Kidney tubule cell (primary cell): Measurements from ENCODE around the gene ZNF491.
"Not testable (repeated sequence)": the region's sequence is repeated elsewhere in the genome, so short reads cannot be mapped to it uniquely, and the experiment has no call there.

Source experiments
- DNase-seq: peaks from one replicate; pipeline ENCODE4 v3.0.0-alpha.2; 2018; ENCODE audit warnings: low spot score

The ZNF491 gene

DNA sequence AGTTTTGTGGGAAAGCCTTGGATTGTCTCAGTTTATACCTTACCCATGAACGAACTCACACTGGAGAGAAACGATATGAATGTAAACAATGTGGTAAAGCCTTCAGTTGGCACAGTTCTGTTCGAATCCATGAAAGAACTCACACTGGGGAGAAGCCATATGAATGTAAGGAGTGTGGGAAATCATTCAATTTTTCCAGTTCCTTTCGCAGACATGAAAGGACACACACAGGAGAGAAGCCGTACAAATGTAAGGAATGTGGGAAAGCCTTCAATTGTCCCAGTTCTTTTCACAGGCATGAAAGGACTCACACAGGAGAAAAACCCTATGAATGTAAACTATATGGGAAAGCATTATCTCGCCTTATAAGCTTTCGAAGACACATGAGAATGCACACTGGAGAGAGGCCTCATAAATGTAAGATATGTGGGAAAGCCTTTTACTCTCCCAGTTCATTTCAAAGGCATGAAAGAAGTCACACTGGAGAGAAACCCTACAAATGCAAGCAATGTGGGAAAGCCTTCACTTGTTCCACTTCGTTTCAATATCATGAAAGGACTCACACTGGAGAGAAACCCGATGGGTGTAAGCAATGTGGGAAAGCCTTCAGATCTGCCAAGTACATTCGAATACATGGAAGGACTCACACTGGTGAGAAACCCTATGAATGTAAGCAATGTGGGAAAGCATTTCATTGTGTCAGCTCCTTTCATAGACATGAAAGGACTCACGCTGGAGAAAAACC, 8.2 kb downstream of the ZNF491 start:
- no peak for DNase-seq

DNA sequence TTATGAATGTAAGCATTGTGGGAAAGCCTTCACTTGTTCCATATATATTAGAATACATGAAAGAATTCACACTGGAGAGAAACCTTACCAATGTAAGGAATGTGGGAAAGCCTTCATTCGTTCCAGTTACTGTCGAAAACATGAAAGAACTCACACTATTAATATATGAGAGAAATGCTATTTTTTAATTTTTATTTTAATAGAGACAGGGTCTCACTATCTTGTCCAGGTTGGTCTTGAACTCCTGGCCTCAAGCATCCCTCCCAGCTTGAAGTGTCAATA, 8.7 kb downstream of the ZNF491 start:
- no peak for DNase-seq

DNA sequence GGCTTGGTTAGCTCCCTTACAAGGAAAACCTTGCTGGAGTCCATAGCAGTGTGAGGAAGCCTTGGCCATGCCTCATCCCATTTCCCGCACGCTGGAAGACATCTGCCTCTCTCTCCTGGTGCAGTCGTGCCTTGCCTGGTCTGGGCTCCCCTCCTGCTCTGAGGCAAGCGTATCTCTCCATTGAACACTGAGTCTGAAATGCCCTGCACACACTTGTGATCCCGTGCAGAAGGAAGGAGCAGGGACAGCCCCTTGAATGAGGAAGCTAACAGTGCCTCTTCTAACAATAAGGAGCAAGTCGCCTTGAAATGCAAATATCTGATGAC, 15.3 kb downstream of the ZNF491 start:
- no peak for DNase-seq

DNA sequence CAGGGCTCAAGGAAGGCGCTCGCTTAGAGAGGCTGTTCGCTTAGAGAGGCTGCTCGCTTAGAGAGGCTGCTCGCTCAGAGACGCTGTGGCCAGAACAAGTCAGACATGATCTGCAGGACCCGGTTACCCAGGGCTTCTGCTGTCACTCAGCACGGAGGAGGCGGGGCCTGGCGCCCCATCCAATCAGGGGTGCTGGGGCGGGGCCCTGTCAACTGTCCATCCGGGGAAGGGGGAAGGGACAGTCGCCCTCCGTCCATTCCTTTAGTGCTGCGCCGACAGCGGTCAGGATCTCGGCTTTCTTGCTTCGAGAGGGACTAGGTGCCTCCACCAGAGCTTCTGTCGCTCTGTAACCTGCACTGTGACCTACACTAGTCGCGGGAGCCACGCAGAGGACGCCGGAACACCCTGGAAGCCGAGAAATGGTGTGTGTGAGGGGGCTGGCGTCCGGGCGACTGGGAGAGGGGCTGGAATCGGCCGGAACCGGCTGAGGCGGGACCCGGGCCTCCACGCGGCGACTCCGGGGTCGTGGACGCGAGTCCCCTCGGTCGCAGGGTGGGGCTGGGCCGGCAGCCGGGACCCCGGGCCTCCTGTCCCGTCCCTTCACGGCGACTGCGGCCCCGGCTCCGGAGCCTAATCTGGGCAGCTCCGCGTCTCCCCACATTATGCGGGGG, 15.8 kb downstream of the ZNF491 start, which contains the start of gene ZNF440:
Gene ZNF440 (plus strand): TSS at position 245 of the 671 bp plus-strand sequence. CDS start 175 bp downstream, at position 420.
- DNase-seq: peak; percentile 96

DNA sequence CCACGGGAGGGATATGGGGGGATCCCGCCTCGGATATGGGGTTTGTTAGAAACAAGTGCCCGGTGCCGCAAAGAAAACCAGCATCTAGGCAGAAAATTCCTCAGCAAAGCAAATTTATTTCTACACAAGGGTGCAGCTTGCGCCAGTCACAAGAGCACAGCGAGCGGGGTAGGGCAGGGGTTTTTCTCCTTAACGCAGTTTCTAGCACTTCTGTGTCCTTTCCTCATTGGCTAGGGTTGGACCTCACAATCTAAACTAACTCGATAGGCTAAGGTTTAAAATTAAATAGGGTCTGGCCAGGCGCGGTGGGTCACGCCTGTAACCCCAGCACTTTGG, 16.3 kb downstream of the ZNF491 start:
- peak; percentile 56 for DNase-seq

DNA sequence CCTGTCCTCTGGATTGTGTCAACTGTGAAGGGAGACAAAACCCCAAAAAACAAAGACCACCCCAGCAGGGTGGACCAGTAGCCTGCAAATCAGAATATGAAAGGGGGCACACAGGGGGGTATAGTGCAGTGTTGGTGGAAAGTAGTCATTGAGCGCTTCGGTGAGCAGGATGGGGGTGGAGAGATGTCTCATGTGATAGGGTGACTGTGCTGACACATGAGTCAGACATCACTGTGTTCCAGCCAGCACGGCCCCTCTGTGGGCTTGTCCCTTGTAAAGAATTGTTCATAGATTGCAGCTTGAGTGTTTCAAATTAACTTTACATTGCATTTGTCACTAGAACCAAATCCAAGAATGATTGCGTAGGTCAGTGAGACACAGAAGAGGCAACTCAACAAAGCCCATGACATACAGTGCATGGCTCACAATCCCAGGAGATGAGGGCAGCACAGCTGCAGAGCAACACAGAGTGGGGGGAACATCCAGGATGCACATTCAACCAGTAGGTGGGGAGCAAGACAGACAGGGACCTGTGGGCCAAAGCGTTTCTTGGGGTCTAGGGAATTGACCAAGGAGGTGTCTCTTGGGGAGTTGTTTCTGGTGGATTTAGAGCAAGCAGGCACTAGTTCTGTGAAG, 23.3 kb downstream of the ZNF491 start:
- peak; percentile 78 for DNase-seq

DNA sequence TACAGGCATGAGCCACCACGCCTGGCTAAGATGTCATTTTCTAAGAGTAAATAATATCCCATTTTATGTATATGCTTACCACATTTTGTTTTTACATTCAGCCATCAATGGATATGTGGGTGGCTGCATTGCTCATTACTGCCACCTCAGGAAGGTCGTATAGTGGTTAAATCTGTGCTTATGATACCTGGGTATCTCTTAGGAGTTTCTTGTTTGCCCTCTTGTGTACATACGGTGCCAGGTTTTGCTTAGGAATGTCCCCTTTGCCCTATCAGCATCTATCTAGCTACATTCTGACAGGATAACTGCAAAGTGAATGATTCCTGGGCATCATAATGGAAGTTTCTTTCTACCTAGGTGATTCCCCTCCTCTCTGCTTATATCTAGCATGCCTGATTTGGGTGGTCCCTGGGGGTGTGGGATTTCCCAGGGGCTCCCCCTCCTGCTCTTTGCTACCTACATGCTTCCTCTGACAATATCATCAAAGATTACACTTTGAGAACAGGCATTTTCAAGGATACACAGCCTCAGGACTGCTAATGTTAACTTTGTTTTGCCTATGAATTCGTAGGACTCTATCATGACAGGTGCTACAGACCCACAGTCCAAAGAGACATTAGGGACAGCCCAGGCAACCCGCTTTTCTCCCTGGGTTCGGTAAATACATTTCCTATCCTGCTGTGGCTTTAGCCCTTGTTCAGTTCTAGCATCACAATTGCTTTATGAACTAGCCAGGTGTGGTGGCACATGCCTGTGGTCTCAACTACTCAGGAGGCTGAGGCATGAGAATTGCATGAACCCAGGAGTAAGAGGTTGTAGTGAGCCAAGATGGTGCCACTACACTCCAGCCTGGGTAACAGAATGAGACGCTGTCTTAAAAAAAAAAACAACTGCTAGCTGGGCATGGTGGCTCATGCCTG, 30.9 kb downstream of the ZNF491 start:
- DNase-seq: not testable (repeated sequence)

DNA sequence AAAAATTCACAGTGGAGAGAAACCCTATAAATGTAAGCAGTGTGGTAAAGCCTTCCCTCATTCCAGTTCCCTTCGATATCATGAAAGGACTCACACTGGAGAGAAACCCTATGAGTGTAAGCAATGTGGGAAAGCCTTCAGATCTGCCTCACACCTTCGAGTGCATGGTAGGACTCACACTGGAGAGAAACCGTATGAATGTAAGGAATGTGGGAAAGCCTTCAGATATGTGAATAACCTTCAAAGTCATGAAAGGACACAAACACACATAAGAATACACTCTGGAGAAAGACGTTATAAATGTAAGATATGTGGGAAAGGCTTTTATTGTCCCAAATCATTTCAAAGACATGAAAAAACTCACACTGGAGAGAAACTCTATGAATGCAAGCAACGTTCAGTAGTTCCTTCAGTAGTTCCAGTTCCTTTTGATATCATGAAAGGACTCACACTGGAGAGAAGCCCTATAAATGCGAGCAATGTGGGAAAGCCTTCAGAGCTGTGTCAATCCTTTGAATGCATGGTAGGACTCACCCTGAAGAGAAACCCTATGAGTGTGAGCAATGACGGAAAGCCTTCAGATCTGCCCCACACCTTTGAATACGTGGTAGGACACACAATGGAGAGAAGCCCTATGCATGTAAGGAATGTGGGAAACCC, 34.1 kb downstream of the ZNF491 start:
- DNase-seq: no peak

DNA sequence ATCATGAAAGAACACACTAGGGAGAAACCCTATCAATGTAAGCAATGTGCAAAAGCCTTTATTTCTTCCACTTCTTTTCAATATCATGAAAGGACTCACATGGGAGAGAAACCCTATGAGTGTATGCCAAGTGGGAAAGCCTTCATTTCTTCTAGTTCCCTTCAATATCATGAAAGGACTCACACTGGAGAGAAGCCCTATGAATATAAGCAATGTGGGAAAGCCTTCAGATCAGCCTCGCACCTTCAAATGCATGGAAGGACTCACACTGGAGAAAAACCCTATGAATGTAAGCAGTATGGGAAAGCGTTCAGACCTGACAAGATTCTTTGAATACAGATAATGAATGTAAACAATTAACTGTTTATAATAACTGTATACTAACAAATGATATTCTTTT, 35.2 kb downstream of the ZNF491 start:
- DNase-seq: no peak

DNA sequence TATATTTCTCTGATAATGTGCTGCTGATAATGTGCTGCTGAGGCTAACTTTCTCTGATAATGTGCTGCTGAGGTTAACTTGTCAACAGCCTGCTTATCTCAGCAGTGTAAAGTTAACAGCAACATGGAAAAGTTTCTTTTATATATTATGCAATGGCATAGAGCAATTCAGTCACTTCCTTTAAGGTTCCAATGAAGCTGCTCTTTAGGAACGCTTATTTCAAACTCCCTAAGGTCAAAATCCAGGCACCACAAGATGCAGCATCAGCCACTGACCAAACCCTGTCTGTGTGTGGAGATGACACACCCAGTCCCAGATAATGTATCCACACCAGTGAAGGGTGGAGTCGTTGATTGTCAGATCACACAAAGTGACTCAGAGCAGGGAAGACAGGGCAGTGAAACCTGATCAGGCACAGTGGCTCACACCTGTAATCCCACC, 37.3 kb downstream of the ZNF491 start:
- not testable (repeated sequence) for DNase-seq

DNA sequence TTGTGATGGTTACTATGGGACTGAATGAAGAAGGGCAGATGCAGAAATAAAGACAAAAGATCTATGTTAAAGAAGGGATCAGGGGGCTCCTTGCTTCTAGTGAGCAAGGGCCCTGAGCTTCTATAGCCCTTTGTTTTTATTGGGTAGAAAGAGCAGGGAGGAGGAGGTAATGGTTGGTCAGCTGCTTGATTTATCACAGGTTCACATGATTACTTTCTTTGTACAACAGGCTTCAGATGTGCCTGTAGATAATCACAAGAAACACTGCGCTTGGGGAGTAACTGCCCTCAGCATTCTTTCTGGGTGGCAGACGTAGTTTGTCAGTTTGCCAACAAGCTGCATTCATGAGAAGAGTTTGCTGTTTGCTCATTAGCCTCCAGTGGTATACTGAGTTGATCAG, 45.4 kb downstream of the ZNF491 start:
- no peak for DNase-seq

DNA sequence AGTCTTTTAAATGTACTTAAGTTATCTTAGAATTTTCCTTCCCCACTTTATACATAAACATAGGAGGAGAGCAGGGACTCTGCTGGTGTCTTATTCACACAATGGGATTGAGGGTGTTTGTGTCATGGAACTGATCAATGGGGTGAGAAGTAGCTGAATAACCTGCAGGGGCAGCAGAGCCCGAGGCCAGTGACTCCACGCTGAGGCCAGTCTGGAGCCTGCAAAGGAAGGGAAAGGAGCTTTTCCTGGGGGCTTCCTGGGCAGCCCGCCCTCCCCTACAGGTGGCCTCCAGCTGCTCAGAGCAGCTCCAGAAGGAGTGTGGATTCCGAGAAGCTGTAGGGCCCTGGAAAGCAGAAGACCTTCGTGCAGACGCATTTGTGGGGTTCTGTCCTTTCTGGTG, 49.3 kb downstream of the ZNF491 start:
- not testable (repeated sequence) for DNase-seq

DNA sequence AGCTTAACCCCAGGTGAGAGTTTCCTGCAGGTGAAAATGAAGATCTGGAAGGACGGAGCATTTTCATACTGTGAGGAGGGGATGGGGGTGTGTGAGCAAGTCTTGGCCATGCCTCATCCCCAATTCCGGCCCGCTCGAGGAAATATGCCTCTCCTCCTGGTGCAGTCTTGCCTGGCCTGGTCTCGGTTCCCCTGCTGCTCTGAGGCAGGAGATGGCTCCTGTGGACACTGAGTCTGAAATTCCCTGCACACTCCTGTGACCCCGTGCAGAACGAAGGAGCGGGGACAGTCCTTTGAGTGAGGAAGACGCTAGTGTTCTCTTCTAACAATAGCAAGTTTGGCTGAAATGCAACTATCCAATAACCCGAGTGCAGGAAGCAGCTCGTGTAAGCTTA, 49.9 kb downstream of the ZNF491 start:
- DNase-seq: no peak

DNA sequence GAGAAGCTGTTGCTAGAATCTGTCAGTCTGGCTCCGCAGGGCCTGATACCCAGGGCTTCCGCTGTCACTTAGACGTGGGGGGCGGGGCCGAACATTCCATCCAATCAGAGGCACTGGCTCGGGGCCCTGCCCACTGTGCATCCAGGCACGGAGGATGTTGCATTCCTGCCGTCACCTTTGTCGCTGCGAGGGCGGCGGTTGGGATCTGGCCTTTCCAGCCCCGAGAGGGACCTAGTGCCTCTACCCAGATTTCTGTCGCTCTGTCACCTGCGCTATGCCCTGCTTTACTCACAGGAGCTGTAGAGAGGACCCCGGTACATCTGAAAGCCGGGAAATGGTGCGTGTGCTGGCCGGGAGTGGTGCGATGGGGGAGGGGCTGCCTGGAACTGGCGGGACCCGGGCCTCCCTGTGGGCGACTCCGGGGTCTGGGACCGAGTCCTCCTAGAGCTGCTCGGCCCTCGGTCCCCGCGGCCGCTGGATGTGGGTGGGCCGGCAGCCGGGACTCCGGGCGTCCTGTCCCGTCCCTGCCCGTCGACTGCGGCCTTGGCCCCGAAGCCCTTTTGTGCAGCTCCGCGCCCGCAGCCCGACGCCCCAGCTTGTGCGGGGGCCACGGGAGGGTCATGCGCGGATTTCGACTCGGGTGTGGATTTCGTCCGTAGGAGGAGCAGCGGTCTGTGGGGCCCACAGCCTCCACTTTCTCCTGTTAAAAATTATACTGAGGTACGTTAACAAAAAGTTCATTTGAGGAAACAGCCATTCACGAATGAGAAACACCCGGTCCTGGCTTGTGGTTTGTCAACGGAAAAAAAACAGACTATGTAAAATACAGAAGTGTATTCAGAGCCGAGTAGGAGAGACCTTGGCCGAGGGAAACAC, 50.5 kb downstream of the ZNF491 start, which contains the start of gene ZNF439:
Gene ZNF439 (plus strand): TSS at position 133 of the 876 bp plus-strand sequence. CDS start 142 bp downstream, at position 275.
- peak; percentile 88 for DNase-seq

DNA sequence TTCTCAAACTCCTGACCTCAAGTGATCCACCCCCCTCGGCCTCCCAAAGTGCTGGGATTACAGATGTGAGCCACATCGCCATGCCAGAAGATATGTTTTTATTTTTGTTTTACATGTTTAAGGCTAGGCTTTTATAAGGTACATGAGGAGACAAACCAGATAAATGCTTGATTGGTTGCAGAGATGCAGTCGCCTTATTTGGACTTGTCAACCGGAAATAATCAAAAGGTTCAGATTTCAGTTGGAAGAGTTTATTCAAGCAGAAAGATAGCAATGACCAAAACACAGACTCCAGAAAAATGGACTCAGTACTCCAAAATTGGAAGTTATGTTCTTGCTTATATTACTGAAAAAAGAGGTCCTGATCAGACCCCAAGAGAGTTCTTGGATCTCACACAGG, 52.0 kb downstream of the ZNF491 start:
- DNase-seq: not testable (repeated sequence)

DNA sequence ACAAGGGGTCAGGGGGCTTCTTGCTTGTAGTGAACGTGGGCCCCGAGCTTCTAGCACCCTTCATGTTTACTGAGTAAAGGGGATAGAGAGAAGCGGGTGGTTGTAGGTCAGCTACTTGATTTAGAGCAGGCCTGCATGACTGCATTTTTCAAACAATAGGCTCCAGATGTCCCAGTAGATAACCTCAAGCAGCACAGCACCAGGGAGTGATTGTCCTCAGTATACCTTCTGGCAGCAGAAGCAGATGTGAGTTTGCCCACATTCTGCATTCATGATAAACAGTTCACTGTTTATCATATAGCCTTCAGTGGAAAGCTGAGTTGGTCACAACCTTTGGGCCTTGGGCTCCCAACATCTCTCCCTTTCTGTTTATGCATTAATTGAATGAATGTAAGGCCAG, 55.0 kb downstream of the ZNF491 start:
- DNase-seq: no peak

DNA sequence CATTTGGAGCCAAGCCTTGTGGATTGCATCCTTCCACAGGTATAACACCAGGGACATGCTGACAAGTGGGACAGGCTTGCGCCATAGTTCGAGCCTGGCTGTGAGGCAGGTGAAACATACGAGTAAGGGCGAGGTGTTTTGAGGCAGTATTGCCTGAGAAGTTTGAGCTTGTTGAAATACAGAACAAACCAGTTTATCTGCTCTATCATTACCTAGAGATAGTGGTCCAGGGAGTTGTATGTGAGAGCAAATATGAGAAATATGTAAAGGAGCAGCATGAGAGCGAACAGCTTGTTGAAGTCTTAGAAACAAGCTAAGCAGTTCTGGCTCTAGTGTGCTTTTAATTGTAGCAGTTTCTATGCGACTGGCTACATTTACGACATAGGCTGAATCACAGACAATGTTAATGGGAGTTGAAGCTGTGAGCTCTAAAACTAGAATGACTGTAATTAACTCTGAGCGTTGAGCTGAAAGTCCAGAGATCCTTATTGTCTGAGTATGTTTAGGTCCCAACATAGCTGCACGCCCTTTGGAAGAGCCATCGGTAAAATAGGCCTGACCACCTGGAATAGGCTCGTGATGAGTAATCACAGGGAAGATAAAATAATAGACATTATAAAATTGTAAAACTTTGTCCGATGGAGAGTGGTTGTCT, 58.4 kb downstream of the ZNF491 start:
- no peak for DNase-seq
